Measurements from ENCODE around the gene MATN1.

Gene MATN1

GRCh38 chr1:30735124-30735523 lies 11.7 kb upstream of the MATN1 start:
- no peaks in the 10 kb centered on the region for H3K4me1 ChIP-seq (ENCODE audit: control insufficient read depth, insufficient read depth, low read length)
- H3K27me3 ChIP-seq (ENCODE audit: control insufficient read depth, insufficient read depth, low read length): no peaks in the 10 kb centered on the region
- H3K36me3 ChIP-seq (ENCODE audit: control insufficient read depth, insufficient read depth, low read length): no peaks in the 10 kb centered on the region
- H3K9ac ChIP-seq (ENCODE audit: low read depth, low read length): no peak overlapping the region
- H3K4me3 ChIP-seq (ENCODE audit: low read depth, low read length): no peak overlapping the region
- H3K27ac ChIP-seq (ENCODE audit: low read depth, low read length): no peak overlapping the region
- no peaks in the 10 kb centered on the region for H3K9me3 ChIP-seq (ENCODE audit: control insufficient read depth, insufficient read depth, low read length)

- no peaks in the 10 kb centered on the region for H3K36me3 ChIP-seq (ENCODE audit: control insufficient read depth, insufficient read depth, low read length)
- H3K9ac ChIP-seq (ENCODE audit: low read depth, low read length): no peak overlapping the region
Observed at GRCh38 chr1:30734580-30734979, 11.2 kb upstream of the MATN1 start.

GRCh38 chr1:30734106-30734505 lies 10.7 kb upstream of the MATN1 start:
- no peaks in the 10 kb centered on the region for H3K4me1 ChIP-seq (ENCODE audit: control insufficient read depth, insufficient read depth, low read length)
- no peak overlapping the region for H3K4me3 ChIP-seq (ENCODE audit: low read depth, low read length)
- H3K27me3 ChIP-seq (ENCODE audit: control insufficient read depth, insufficient read depth, low read length): no peaks in the 10 kb centered on the region
- H3K9me3 ChIP-seq (ENCODE audit: control insufficient read depth, insufficient read depth, low read length): no peaks in the 10 kb centered on the region
- no peak overlapping the region for H3K9ac ChIP-seq (ENCODE audit: low read depth, low read length)
- H3K36me3 ChIP-seq (ENCODE audit: control insufficient read depth, insufficient read depth, low read length): no peaks in the 10 kb centered on the region
- H3K27ac ChIP-seq (ENCODE audit: low read depth, low read length): no peak overlapping the region

More at GRCh38 chr1:30734580-30734979, 11.2 kb upstream of the MATN1 start:
- Histone ChIP-seq H3K9me3 (ENCODE audit: control insufficient read depth, insufficient read depth, low read length) (no peaks in the 10 kb centered on the region), H3K4me1 (ENCODE audit: control insufficient read depth, insufficient read depth, low read length) (no peaks in the 10 kb centered on the region), H3K4me3 (ENCODE audit: low read depth, low read length) (no peak overlapping the region), H3K27ac (ENCODE audit: low read depth, low read length) (no peak overlapping the region), H3K27me3 (ENCODE audit: control insufficient read depth, insufficient read depth, low read length) (no peaks in the 10 kb centered on the region)

- no peak overlapping the region for H3K9ac ChIP-seq (ENCODE audit: low read depth, low read length)
- no peaks in the 10 kb centered on the region for H3K27me3 ChIP-seq (ENCODE audit: control insufficient read depth, insufficient read depth, low read length)
- H3K36me3 ChIP-seq (ENCODE audit: control insufficient read depth, insufficient read depth, low read length): no peaks in the 10 kb centered on the region
- no peak overlapping the region for H3K27ac ChIP-seq (ENCODE audit: low read depth, low read length)
- H3K4me3 ChIP-seq (ENCODE audit: low read depth, low read length): no peak overlapping the region
- H3K9me3 ChIP-seq (ENCODE audit: control insufficient read depth, insufficient read depth, low read length): no peaks in the 10 kb centered on the region
- no peaks in the 10 kb centered on the region for H3K4me1 ChIP-seq (ENCODE audit: control insufficient read depth, insufficient read depth, low read length)
Observed at GRCh38 chr1:30733493-30733892, 10.1 kb upstream of the MATN1 start.

- Histone ChIP-seq H3K27me3 (ENCODE audit: control insufficient read depth, insufficient read depth, low read length) (no peaks in the 10 kb centered on the region), H3K4me1 (ENCODE audit: control insufficient read depth, insufficient read depth, low read length) (no peaks in the 10 kb centered on the region), H3K9ac (ENCODE audit: low read depth, low read length) (no peak overlapping the region), H3K4me3 (ENCODE audit: low read depth, low read length) (no peak overlapping the region), H3K9me3 (ENCODE audit: control insufficient read depth, insufficient read depth, low read length) (no peaks in the 10 kb centered on the region), H3K36me3 (ENCODE audit: control insufficient read depth, insufficient read depth, low read length) (no peaks in the 10 kb centered on the region), H3K27ac (ENCODE audit: low read depth, low read length) (no peak overlapping the region)
Observed at GRCh38 chr1:30732277-30732996, 9.1 kb upstream of the MATN1 start.

- no peaks in the 10 kb centered on the region for H3K36me3 ChIP-seq (ENCODE audit: control insufficient read depth, insufficient read depth, low read length)
- H3K27ac ChIP-seq (ENCODE audit: low read depth, low read length): no peak overlapping the region
- H3K9ac ChIP-seq (ENCODE audit: low read depth, low read length): no peak overlapping the region
- H3K4me3 ChIP-seq (ENCODE audit: low read depth, low read length): no peak overlapping the region
- H3K4me1 ChIP-seq (ENCODE audit: control insufficient read depth, insufficient read depth, low read length): no peaks in the 10 kb centered on the region
- no peaks in the 10 kb centered on the region for H3K9me3 ChIP-seq (ENCODE audit: control insufficient read depth, insufficient read depth, low read length)
- no peaks in the 10 kb centered on the region for H3K27me3 ChIP-seq (ENCODE audit: control insufficient read depth, insufficient read depth, low read length)
Observed at GRCh38 chr1:30731806-30732276, 8.5 kb upstream of the MATN1 start.

GRCh38 chr1:30731109-30731805 lies 7.9 kb upstream of the MATN1 start:
- Histone ChIP-seq H3K9me3 (ENCODE audit: control insufficient read depth, insufficient read depth, low read length) (no peaks in the 10 kb centered on the region), H3K36me3 (ENCODE audit: control insufficient read depth, insufficient read depth, low read length) (no peaks in the 10 kb centered on the region), H3K27ac (ENCODE audit: low read depth, low read length) (no peak overlapping the region), H3K4me1 (ENCODE audit: control insufficient read depth, insufficient read depth, low read length) (no peaks in the 10 kb centered on the region), H3K9ac (ENCODE audit: low read depth, low read length) (no peak overlapping the region), H3K27me3 (ENCODE audit: control insufficient read depth, insufficient read depth, low read length) (no peaks in the 10 kb centered on the region), H3K4me3 (ENCODE audit: low read depth, low read length) (no peak overlapping the region)

- Histone ChIP-seq H3K9ac (ENCODE audit: low read depth, low read length) (no peak overlapping the region), H3K4me3 (ENCODE audit: low read depth, low read length) (no peak overlapping the region), H3K36me3 (ENCODE audit: control insufficient read depth, insufficient read depth, low read length) (no peaks in the 10 kb centered on the region), H3K27me3 (ENCODE audit: control insufficient read depth, insufficient read depth, low read length) (no peaks in the 10 kb centered on the region), H3K4me1 (ENCODE audit: control insufficient read depth, insufficient read depth, low read length) (no peaks in the 10 kb centered on the region), H3K27ac (ENCODE audit: low read depth, low read length) (no peak overlapping the region), H3K9me3 (ENCODE audit: control insufficient read depth, insufficient read depth, low read length) (no peaks in the 10 kb centered on the region)
Observed at GRCh38 chr1:30730346-30731108, 7.1 kb upstream of the MATN1 start.

- Histone ChIP-seq H3K4me1 (ENCODE audit: control insufficient read depth, insufficient read depth, low read length) (no peaks in the 10 kb centered on the region), H3K36me3 (ENCODE audit: control insufficient read depth, insufficient read depth, low read length) (no peaks in the 10 kb centered on the region), H3K4me3 (ENCODE audit: low read depth, low read length) (no peak overlapping the region), H3K9ac (ENCODE audit: low read depth, low read length) (no peak overlapping the region), H3K9me3 (ENCODE audit: control insufficient read depth, insufficient read depth, low read length) (no peaks in the 10 kb centered on the region), H3K27ac (ENCODE audit: low read depth, low read length) (no peak overlapping the region), H3K27me3 (ENCODE audit: control insufficient read depth, insufficient read depth, low read length) (no peaks in the 10 kb centered on the region)
Observed at GRCh38 chr1:30729901-30730300, 6.5 kb upstream of the MATN1 start.

GRCh38 chr1:30728832-30729638 lies 5.7 kb upstream of the MATN1 start:
- no peak overlapping the region for H3K4me3 ChIP-seq (ENCODE audit: low read depth, low read length)
- H3K27me3 ChIP-seq (ENCODE audit: control insufficient read depth, insufficient read depth, low read length): no peaks in the 10 kb centered on the region
- no peaks in the 10 kb centered on the region for H3K36me3 ChIP-seq (ENCODE audit: control insufficient read depth, insufficient read depth, low read length)
- H3K9ac ChIP-seq (ENCODE audit: low read depth, low read length): no peak overlapping the region
- H3K4me1 ChIP-seq (ENCODE audit: control insufficient read depth, insufficient read depth, low read length): no peaks in the 10 kb centered on the region
- no peaks in the 10 kb centered on the region for H3K9me3 ChIP-seq (ENCODE audit: control insufficient read depth, insufficient read depth, low read length)
- no peak overlapping the region for H3K27ac ChIP-seq (ENCODE audit: low read depth, low read length)
